Upper lobe of left lung (tissue), 6 donors: ENCODE results near the gene TACR3. TPM values are rescaled to one million over a fixed set of nuclear protein-coding genes. Genes with fewer than 3 reads are reported as not detected.
"Not testable (repeated sequence)": the region's sequence is repeated elsewhere in the genome, so short reads cannot be mapped to it uniquely, and the experiment has no call there.

Experiments used
- ATAC-seq, 2 donors: fragments of 200-7000 bp; cut with Tn5 transposase; one replicate each; pipeline ENCODE4 v1.9.1; 2022; ENCODE audit warnings: mild to moderate bottlenecking in 2 of 2, moderate library complexity in 2 of 2; ENCODE audit not compliant: low FRiP score in 2 of 2
- DNase-seq, 2 donors: peaks; one replicate each; pipeline ENCODE4 v3.0.0-alpha.2; 2019 to 2020
- H3K27ac ChIP-seq, 4 donors: fragments of 200-600 bp; sonication (generic); one replicate each; pipeline ENCODE4 v1.5.1; 2016 to 2019
- H3K27me3 ChIP-seq, 4 donors: fragments of 200-600 bp; sonication (generic); one replicate each; pipeline ENCODE4 v1.5.1; 2017 to 2019
- H3K36me3 ChIP-seq, 4 donors: fragments of 200-600 bp; sonication (generic); one replicate each; pipeline ENCODE4 v1.5.1; 2016 to 2019
- H3K4me1 ChIP-seq, 4 donors: fragments of 200-600 bp; sonication (generic); one replicate each; pipeline ENCODE4 v1.5.1; 2018 to 2019
- H3K4me3 ChIP-seq, 4 donors: fragments of 200-600 bp; sonication (generic); one replicate each; pipeline ENCODE4 v1.5.1; 2017 to 2019; ENCODE audit warnings: mild to moderate bottlenecking in 2 of 4, moderate library complexity in 1 of 4
- H3K9me3 ChIP-seq, 4 donors: fragments of 200-600 bp; sonication (generic); one replicate each; pipeline ENCODE4 v1.5.1; 2018 to 2019
- EP300 ChIP-seq, 4 donors: sonication (generic); formaldehyde crosslinking; IDR thresholded peaks; one replicate each; pipeline ENCODE4 v1.5.1; 2017; ENCODE audit warnings: antibody characterized with exemption in 4 of 4, control low read depth in 2 of 4
- POLR2A ChIP-seq, 4 donors: fragments of 450-650 bp; IDR thresholded peaks; one replicate each; pipeline ENCODE4 v1.5.1; 2016 to 2017; ENCODE audit warnings: antibody characterized with exemption in 4 of 4, mild to moderate bottlenecking in 2 of 4
- POLR2AphosphoS5 ChIP-seq, 2 donors: sonication (generic); formaldehyde crosslinking; IDR thresholded peaks; one replicate each; pipeline ENCODE4 v1.5.1; 2017; ENCODE audit warnings: antibody characterized with exemption in 2 of 2
- WGBS, 2 donors: methylation state at CpG; one replicate each; pipeline ENCODE4 v1.1.5; 2017 to 2018; 5-methylcytosine and 5-hydroxymethylcytosine counted together
- total RNA-seq, 6 donors: library from RNA; depleted of rRNA in 4 of 6; stranded (reverse); fragments of >200 nt in 4 of 6; gene quantifications; one replicate each; pipeline versions ENCODE4 v1.1.0 to v1.2.1, GENCODE V29; 2016 to 2021
- TF ChIP-seq, protein P1 (sequence below), 6 experiments: fragments of 450-650 bp in 4 of 6; fragments of 200-600 bp in 2 of 6; sonication (generic) in 2 of 6; IDR thresholded peaks; one replicate each; pipeline ENCODE4 v1.5.1; 2016 to 2019; ENCODE audit warnings: antibody characterized with exemption in 6 of 6
- donor health status: DM: no; HTN: no; CAD: no; lungs with moderate emphysema.
- donor health status: DM: no; HTN: yes; CAD: no; lungs with severe emphysema.

The TACR3 gene
- total RNA-seq, 6 donors from 2014 or later: 0.03 to 3.1 (median 0.14) TPM; not detected in 2

DNA sequence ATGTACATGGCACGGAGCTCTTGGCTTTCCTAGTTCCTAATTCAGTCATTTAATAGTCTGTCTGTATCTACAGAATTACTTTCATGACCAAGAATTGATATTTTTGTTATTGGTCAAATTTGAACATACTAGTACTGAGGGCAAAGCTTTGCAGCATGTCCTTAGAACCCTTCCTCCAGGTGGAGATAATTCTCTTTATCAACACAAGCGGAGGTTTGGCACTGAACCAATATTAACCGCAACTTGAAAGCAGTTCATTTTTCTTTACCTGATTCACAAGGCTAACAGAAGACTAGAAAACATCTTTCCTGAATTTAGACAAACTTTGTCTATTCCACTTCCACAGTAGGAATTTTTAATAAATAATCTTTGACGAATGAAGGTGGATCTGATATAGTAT is 73.8 kb downstream of the TACR3 start:
- DNase-seq (no peak), ATAC-seq (no peak)
- H3K9me3 ChIP-seq: peaks cover 0 to 4% (median 0%) of the 10 kb centered on the region in 4 donors
- no peaks in the 10 kb centered on the region for H3K27me3 ChIP-seq
- 81 to 85% methylated on average over 4 of the region's 4 CpGs for WGBS, 2 donors
- no peak overlapping the region for H3K27ac ChIP-seq
- no peaks in the 10 kb centered on the region for H3K36me3 ChIP-seq
- H3K4me1 ChIP-seq: no peaks in the 10 kb centered on the region
- no peak overlapping the region for H3K4me3 ChIP-seq
- no peak for TF ChIP-seq POLR2A (IDR thresholded peaks at IDR 0.05)
- no peak for TF ChIP-seq POLR2AphosphoS5 (IDR thresholded peaks at IDR 0.05)
- TF ChIP-seq, protein P1, sequence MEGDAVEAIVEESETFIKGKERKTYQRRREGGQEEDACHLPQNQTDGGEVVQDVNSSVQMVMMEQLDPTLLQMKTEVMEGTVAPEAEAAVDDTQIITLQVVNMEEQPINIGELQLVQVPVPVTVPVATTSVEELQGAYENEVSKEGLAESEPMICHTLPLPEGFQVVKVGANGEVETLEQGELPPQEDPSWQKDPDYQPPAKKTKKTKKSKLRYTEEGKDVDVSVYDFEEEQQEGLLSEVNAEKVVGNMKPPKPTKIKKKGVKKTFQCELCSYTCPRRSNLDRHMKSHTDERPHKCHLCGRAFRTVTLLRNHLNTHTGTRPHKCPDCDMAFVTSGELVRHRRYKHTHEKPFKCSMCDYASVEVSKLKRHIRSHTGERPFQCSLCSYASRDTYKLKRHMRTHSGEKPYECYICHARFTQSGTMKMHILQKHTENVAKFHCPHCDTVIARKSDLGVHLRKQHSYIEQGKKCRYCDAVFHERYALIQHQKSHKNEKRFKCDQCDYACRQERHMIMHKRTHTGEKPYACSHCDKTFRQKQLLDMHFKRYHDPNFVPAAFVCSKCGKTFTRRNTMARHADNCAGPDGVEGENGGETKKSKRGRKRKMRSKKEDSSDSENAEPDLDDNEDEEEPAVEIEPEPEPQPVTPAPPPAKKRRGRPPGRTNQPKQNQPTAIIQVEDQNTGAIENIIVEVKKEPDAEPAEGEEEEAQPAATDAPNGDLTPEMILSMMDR (IDR thresholded peaks at IDR 0.05): no peak
- no peak for TF ChIP-seq EP300 (IDR thresholded peaks at IDR 0.05)

DNA sequence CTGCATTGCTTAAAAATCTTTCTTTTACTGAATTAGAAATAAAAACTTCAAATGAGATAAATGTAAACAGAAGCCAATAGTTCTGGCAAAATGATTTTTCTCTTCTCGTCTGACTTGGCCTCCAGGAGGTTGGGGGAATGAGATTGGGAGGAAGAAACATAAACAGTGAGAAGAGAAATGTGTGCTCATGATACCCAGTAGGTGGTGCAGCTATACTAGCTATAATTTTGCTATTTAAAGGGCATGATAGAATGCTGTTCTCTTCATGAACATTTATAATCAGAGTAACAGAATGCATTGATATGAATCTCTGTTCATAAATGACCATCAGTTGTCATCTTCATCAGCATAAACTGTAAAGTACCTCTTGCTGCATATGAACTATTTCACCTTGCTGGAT is 85.5 kb downstream of the TACR3 start:
- no peak for TF ChIP-seq POLR2AphosphoS5 (IDR thresholded peaks at IDR 0.05)
- no peak for TF ChIP-seq EP300 (IDR thresholded peaks at IDR 0.05)
- no peak for TF ChIP-seq POLR2A (IDR thresholded peaks at IDR 0.05)
- TF ChIP-seq, protein P1 (IDR thresholded peaks at IDR 0.05): no peak
- Histone ChIP-seq H3K27ac (no peak overlapping the region), H3K4me3 (no peak overlapping the region), H3K4me1 (no peaks in the 10 kb centered on the region), H3K9me3 (no peaks in the 10 kb centered on the region), H3K27me3 (no peaks in the 10 kb centered on the region), H3K36me3 (no peaks in the 10 kb centered on the region)
- DNase-seq (no peak), ATAC-seq (no peak)
- WGBS, 2 donors: 20 to 38% methylated on average over 1 of the region's 1 CpG

DNA sequence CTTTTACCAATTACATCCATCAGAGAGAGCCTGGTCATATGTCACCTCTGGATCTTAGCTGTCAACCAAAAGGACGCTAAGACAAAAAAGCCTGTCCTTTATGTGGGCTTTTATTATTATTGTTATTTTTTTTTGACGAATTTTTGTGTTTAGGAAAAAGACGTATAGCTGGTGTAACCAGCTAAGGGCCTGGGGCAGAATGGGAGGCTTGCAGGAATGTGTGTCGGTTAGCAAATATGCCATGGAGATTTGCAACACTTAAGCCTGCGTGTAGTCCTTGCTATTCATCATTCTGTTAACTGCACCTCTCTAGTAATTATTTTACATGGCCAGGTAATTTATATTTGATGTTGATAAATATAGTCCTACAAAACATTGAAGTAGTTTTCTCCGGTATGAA is 93.5 kb downstream of the TACR3 start:
- H3K27me3 ChIP-seq: no peaks in the 10 kb centered on the region
- H3K27ac ChIP-seq: no peak overlapping the region
- no peak overlapping the region for H3K4me3 ChIP-seq
- DNase-seq (no peak), ATAC-seq (no peak)
- H3K36me3 ChIP-seq: no peaks in the 10 kb centered on the region
- 87 to 90% methylated on average over 6 of the region's 6 CpGs for WGBS, 2 donors
- H3K4me1 ChIP-seq: no peaks in the 10 kb centered on the region
- H3K9me3 ChIP-seq: no peaks in the 10 kb centered on the region
- TF ChIP-seq, protein P1 (IDR thresholded peaks at IDR 0.05): no peak
- TF ChIP-seq EP300 (IDR thresholded peaks at IDR 0.05) (no peak), POLR2A (IDR thresholded peaks at IDR 0.05) (no peak), POLR2AphosphoS5 (IDR thresholded peaks at IDR 0.05) (no peak)

DNA sequence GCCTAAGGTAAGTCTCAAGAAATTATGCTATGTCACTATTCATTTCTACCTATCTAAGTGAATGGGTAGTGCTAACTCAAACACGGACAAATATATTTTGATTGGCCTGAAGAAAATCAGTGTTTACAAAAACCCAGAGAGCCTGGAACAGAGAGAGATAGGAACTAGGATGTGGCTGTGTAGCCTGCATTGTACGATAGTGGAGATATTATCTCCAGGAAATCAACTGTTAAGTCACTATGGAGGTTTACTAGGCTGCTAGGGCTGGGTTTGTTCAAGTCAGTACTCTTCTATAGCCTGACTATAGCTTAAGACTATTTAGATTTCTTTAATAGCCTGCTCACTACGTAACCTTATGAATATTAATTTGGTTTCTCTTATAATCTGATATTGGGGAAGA is 127.9 kb downstream of the TACR3 start:
- Histone ChIP-seq H3K9me3 (no peaks in the 10 kb centered on the region), H3K36me3 (no peaks in the 10 kb centered on the region), H3K27me3 (no peaks in the 10 kb centered on the region), H3K4me1 (no peaks in the 10 kb centered on the region), H3K4me3 (no peak overlapping the region), H3K27ac (no peak overlapping the region)
- WGBS, 2 donors: 46 to 52% methylated on average over 3 of the region's 3 CpGs
- DNase-seq: no peak
- TF ChIP-seq POLR2AphosphoS5 (IDR thresholded peaks at IDR 0.05): no peak
- TF ChIP-seq, protein P1 (IDR thresholded peaks at IDR 0.05): no peak
- peak in 1 of 4 donors; percentile 29 for TF ChIP-seq EP300 (IDR thresholded peaks at IDR 0.05)
- no peak for TF ChIP-seq POLR2A (IDR thresholded peaks at IDR 0.05)
- ATAC-seq: peak in 1 of 2 donors; percentile 34

DNA sequence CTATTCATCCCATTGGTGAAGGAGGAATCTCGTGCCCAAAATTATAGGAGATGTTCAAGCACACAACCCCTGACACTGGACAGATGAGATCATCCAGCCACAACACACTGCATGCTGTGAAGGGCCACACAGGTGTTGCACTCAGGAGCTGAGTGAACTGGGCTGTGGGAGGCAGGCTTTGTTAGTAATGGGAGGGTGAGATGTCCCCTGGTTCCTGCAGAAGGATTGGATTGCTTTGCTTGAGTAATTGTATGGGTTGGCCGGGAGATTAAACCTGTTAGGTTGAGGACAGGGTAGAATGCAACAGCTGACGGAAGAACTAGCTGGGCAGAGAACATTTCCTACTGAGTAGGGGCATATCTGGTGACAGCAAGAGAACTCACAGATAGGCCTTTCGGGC is 152.2 kb downstream of the TACR3 start:
- H3K4me3 ChIP-seq: no peak overlapping the region
- H3K4me1 ChIP-seq: no peaks in the 10 kb centered on the region
- ATAC-seq: no peak
- no peaks in the 10 kb centered on the region for H3K27me3 ChIP-seq
- no peaks in the 10 kb centered on the region for H3K36me3 ChIP-seq
- WGBS, 2 donors: 84 to 88% methylated on average over 4 of the region's 4 CpGs
- no peaks in the 10 kb centered on the region for H3K9me3 ChIP-seq
- H3K27ac ChIP-seq: no peak overlapping the region
- TF ChIP-seq POLR2AphosphoS5 (IDR thresholded peaks at IDR 0.05): no peak
- TF ChIP-seq POLR2A (IDR thresholded peaks at IDR 0.05): no peak
- TF ChIP-seq, protein P1 (IDR thresholded peaks at IDR 0.05): no peak
- TF ChIP-seq EP300 (IDR thresholded peaks at IDR 0.05): no peak
- no peak for DNase-seq

DNA sequence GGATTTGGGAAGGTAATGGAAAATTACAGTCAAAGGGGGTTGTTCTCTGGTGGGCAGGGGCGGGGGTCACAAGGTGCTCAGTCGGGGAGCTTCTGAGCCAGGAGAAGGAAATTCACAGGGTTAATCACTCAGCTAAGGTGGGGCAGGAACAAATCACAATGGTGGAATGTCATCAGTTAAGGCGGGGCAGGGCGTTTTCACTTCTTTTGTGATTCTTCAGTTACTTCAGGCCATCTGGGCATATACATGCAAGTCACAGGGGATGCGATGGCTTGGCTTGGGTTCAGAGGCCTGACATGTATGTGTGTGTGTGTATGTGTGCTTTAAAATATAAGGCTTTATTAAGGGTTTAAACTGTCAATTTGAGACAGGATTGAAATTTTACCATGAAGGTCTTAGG is 160.6 kb downstream of the TACR3 start:
- not testable (repeated sequence) for ATAC-seq, H3K4me1 ChIP-seq, H3K9me3 ChIP-seq, H3K27me3 ChIP-seq, H3K36me3 ChIP-seq, H3K27ac ChIP-seq, H3K4me3 ChIP-seq, DNase-seq
- 61 to 100% methylated on average over 1 to 4 of the region's 5 CpGs for WGBS, 2 donors
